ENCODE results near the gene PER2.
"Not testable (repeated sequence)": the region's sequence is repeated elsewhere in the genome, so short reads cannot be mapped to it uniquely, and the experiment has no call there.

DNA sequence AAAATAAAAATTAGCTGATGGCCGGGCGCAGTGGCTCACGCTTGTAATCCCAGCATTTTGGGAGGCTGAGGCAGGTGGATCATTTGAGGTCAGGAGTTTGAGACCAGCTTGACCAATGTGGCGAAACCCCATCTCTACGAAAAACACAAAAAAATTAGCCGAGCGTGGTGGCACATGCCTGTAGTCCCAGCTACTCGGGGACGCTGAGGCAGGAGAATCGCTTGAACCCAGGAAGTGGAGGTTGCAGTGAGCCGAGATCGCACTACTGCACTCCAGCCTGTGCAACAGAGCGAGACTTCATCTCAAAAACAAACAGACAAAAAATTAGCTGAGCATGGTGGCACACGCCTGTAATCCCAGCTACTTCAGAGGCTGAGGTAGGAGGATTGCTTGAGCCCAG is 22.3 kb upstream of the PER2 start:
- TF ChIP-seq ZNF274 (IDR thresholded peaks at IDR 0.05; ENCODE audit: low read depth, low read length); SUZ12 (IDR thresholded peaks at IDR 0.05; ENCODE audit: extremely low read depth, insufficient read depth, insufficient read length): not testable (repeated sequence)
